DND-41 (cell line): Measurements from ENCODE around the gene TMEM266.

Source experiments
- ATAC-seq: fragments of 200-7000 bp; cut with Tn5 transposase; 3 replicates; pipeline ENCODE4 v1.9.1; 2021; ENCODE audit warnings: low read depth; ENCODE audit not compliant: insufficient read depth
- DNase-seq: peaks from one replicate; pipeline ENCODE4 v3.0.0-alpha.2; 2020
- H2AFZ ChIP-seq: 2 replicates; pipeline ENCODE4 v1.6.0; 2012; ENCODE audit warnings: low read depth, low read length
- H3K27ac ChIP-seq: 2 replicates; pipeline ENCODE4 v1.5.1; 2012; ENCODE audit warnings: low read length, inconsistent platforms
- H3K27me3 ChIP-seq: fragments of 200-600 bp; sonication (generic); 2 replicates; pipeline ENCODE4 v1.6.0; 2012; ENCODE audit warnings: low read length, mild to moderate bottlenecking, inconsistent platforms; ENCODE audit not compliant: insufficient read depth, poor library complexity
- H3K36me3 ChIP-seq: 2 replicates; pipeline ENCODE4 v1.5.1; 2012; ENCODE audit warnings: low read length, inconsistent platforms; ENCODE audit not compliant: insufficient read depth
- H3K4me1 ChIP-seq: 2 replicates; pipeline ENCODE4 v1.5.1; 2012; ENCODE audit warnings: mild to moderate bottlenecking, low read length; ENCODE audit not compliant: insufficient read depth
- H3K4me2 ChIP-seq: 2 replicates; pipeline ENCODE4 v1.6.0; 2012; ENCODE audit warnings: mild to moderate bottlenecking, moderate library complexity, low read length, inconsistent platforms; ENCODE audit not compliant: insufficient read depth
- H3K4me3 ChIP-seq, 2 experiments: fragments of 200-600 bp in 1 of 2; shearing (Covaris generic) in 1 of 2; 2 replicates each; pipeline ENCODE4 v1.5.1; 2012 to 2016; ENCODE audit warnings: inconsistent platforms in 2 of 2, low read length in 2 of 2, mild to moderate bottlenecking in 2 of 2, low read depth in 1 of 2, moderate library complexity in 1 of 2
- H3K79me2 ChIP-seq: 2 replicates; pipeline ENCODE4 v1.6.0; 2012; ENCODE audit warnings: low read length, inconsistent platforms; ENCODE audit not compliant: insufficient read depth
- H3K9ac ChIP-seq: 2 replicates; pipeline ENCODE4 v1.6.0; 2012; ENCODE audit warnings: low read depth, mild to moderate bottlenecking, inconsistent platforms, low read length, moderate library complexity
- H3K9me3 ChIP-seq: 2 replicates; pipeline ENCODE4 v1.5.1; 2012; ENCODE audit warnings: low read length, moderate library complexity, mild to moderate bottlenecking, inconsistent platforms; ENCODE audit not compliant: insufficient read depth, severe bottlenecking
- H4K20me1 ChIP-seq: 2 replicates; pipeline ENCODE4 v1.6.0; 2012; ENCODE audit warnings: low read length; ENCODE audit not compliant: insufficient read depth
- CTCF ChIP-seq: IDR thresholded peaks from 2 replicates; pipeline ENCODE4 v1.5.1; 2012; ENCODE audit warnings: borderline replicate concordance, low read length, moderate library complexity, mild to moderate bottlenecking; ENCODE audit not compliant: poor library complexity, severe bottlenecking; ENCODE audit errors: extremely low read depth
- EZH2 ChIP-seq: IDR thresholded peaks from 3 replicates; pipeline ENCODE4 v1.6.1; 2012; ENCODE audit warnings: borderline replicate concordance, low read depth, mild to moderate bottlenecking, moderate library complexity, low read length, inconsistent platforms; ENCODE audit not compliant: severe bottlenecking

TMEM266 gene

GRCh38 chr15:76060118-76060989 is 569 bp downstream of the TMEM266 start:
- Histone ChIP-seq H3K27ac (no peak overlapping the region), H3K4me2 (peak overlapping the region; percentile 66), H3K4me3 (peak overlapping the region in 1 of 2 experiments; percentile 42; a peak in 2 of 4 replicates), H3K27me3 (peaks cover 60% of the 10 kb centered on the region), H3K79me2 (no peaks in the 10 kb centered on the region), H4K20me1 (no peaks in the 10 kb centered on the region), H3K36me3 (no peaks in the 10 kb centered on the region), H2AFZ (no peak overlapping the region; the same call in 1 of the 2 replicates), H3K9me3 (no peaks in the 10 kb centered on the region), H3K9ac (no peak overlapping the region), H3K4me1 (peaks cover 19% of the 10 kb centered on the region)
- DNase-seq (peak; percentile 31), ATAC-seq (peak; percentile 59)
- TF ChIP-seq CTCF (no peak), EZH2 (peak; percentile 85)

- DNase-seq = no peak
- H3K36me3 ChIP-seq = no peaks in the 10 kb centered on the region
- H3K27ac ChIP-seq = no peak overlapping the region
- no peak overlapping the region for H2AFZ ChIP-seq
- no peaks in the 10 kb centered on the region for H3K79me2 ChIP-seq
- H3K9ac ChIP-seq = no peak overlapping the region
- no peak overlapping the region for H3K4me3 ChIP-seq
- no peaks in the 10 kb centered on the region for H3K9me3 ChIP-seq
- H3K4me2 ChIP-seq = no peak overlapping the region
- peaks cover 19% of the 10 kb centered on the region for H3K4me1 ChIP-seq
- ATAC-seq = no peak
- H4K20me1 ChIP-seq = no peaks in the 10 kb centered on the region
- H3K27me3 ChIP-seq = peaks cover 65% of the 10 kb centered on the region
- TF ChIP-seq EZH2 = no peak
- no peak for TF ChIP-seq CTCF
These were observed 1.9 kb downstream of the TMEM266 start for GRCh38 chr15:76061700-76062099.

- Histone ChIP-seq H3K27me3 (peaks cover 64% of the 10 kb centered on the region), H3K9me3 (no peaks in the 10 kb centered on the region), H4K20me1 (no peaks in the 10 kb centered on the region), H3K79me2 (no peaks in the 10 kb centered on the region), H2AFZ (no peak overlapping the region), H3K27ac (no peak overlapping the region), H3K4me1 (peaks cover 17% of the 10 kb centered on the region), H3K36me3 (no peaks in the 10 kb centered on the region), H3K4me3 (no peak overlapping the region), H3K4me2 (no peak overlapping the region), H3K9ac (no peak overlapping the region)
- ATAC-seq = no peak
- DNase-seq = no peak
- no peak for TF ChIP-seq EZH2
- TF ChIP-seq CTCF = no peak
These were observed 2.5 kb downstream of the TMEM266 start for GRCh38 chr15:76062286-76062685.
